Body of pancreas (tissue), 4 donors: ENCODE results near the gene DNAJB6. TPM values are rescaled to one million over a fixed set of nuclear protein-coding genes. Genes with fewer than 3 reads are reported as not detected.
A peak's percentile ranks its signal among the peaks of the same experiment; 100 is the strongest.

Experiments used
- ATAC-seq: fragments of 150-250 bp; one replicate; pipeline ENCODE4 v1.9.1; 2016
- DNase-seq, 4 donors: peaks; one replicate each; pipeline ENCODE4 v3.0.0-alpha.2; 2019
- H3K27ac ChIP-seq, 4 donors: fragments of 200-600 bp; sonication (generic); 1 replicate in 3 of 4; 2 replicates in 1 of 4; pipeline versions ENCODE4 v1.5.1 to v1.6.1; 2016 to 2019; ENCODE audit warnings: mild to moderate bottlenecking in 1 of 4, mixed read lengths in 1 of 4, moderate library complexity in 1 of 4
- H3K27me3 ChIP-seq, 2 donors: fragments of 200-600 bp; sonication (generic); one replicate each; pipeline ENCODE4 v1.6.0; 2016; ENCODE audit warnings: mild to moderate bottlenecking in 1 of 2
- H3K36me3 ChIP-seq, 2 donors: fragments of 200-600 bp; sonication (generic); replicated peaks in 1 of 2; 2 replicates each; pipeline ENCODE4 v1.5.1; 2016; ENCODE audit warnings: low read depth in 2 of 2; ENCODE audit not compliant: insufficient read depth in 1 of 2
- H3K4me1 ChIP-seq: fragments of 200-600 bp; sonication (generic); one replicate; pipeline ENCODE4 v1.6.0; 2016
- H3K4me3 ChIP-seq, 2 donors: fragments of 200-600 bp; sonication (generic); 1 replicate in 1 of 2; 2 replicates in 1 of 2; pipeline ENCODE4 v1.5.1; 2016 to 2019
- H3K9me3 ChIP-seq, 3 donors: fragments of 200-600 bp; sonication (generic); 1 replicate in 2 of 3; 2 replicates in 1 of 3; pipeline ENCODE4 v1.5.1; 2016
- POLR2A ChIP-seq, 3 donors: fragments of 450-650 bp; IDR thresholded peaks; one replicate each; pipeline ENCODE4 v1.6.1; 2016; ENCODE audit warnings: antibody characterized with exemption in 3 of 3, mild to moderate bottlenecking in 2 of 3
- WGBS, 2 donors: methylation state at CpG; one replicate each; pipeline ENCODE4 v1.1.5; 2017; 5-methylcytosine and 5-hydroxymethylcytosine counted together
- intact Hi-C: fragments of 100-400 bp; cut with DNase I; formaldehyde crosslinking; loops from one replicate; pipeline ENCODE4 v1.15.1; 2023
- total RNA-seq, 2 donors: library from RNA; depleted of rRNA; stranded (reverse); fragments of >200 nt; gene quantifications; one replicate each; pipeline ENCODE4 v1.1.0, GENCODE V29; 2016
- TF ChIP-seq, protein P1 (sequence below), 7 experiments: fragments of 450-650 bp in 4 of 7; fragments of 200-600 bp in 3 of 7; sonication (generic) in 3 of 7; IDR thresholded peaks; one replicate each; pipeline ENCODE4 v1.5.1; 2016 to 2019; ENCODE audit warnings: antibody characterized with exemption in 7 of 7

Gene DNAJB6
- total RNA-seq, 2 donors from 2014 or later, result 26.5 to 32.0 TPM

DNA sequence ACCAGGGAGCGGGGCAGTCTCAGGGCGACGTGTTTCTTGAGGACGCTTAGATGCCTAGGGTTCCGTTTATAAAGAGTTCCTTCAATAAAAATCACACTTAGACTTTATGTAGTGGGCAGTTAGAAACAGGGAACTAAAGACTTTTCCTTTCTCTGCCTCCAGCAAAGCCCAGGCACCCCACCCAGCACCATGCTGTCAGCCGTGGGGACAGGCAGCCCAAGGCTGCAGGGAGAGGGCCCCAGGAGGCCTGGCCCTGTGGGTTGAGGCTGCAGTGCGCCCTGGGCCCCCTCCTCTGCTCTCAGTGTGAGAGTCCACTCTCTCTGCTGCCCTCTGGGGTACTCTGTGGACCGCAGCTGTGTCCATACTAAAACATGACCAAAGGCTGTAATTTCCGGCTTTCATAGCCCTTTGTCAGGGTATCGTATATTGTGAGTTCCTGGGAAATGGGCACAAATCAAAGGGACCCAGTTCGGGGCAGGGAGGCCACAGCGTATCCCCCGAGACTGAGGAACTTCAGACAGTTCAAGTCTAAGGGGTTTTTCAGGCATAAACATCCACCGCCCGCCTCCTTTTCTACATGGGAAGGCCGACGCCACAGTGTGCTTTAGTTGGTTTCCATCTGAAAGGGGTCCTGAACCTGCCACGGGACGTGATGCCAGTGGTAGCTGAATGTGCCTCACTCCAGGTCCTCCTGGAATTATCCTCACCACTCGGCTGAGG lies 59.7 kb downstream of the DNAJB6 start:
- 92 to 95% methylated on average over 17 to 20 of the region's 20 CpGs for WGBS, 2 donors
- ATAC-seq (no peak), DNase-seq (no peak)
- H3K27me3 ChIP-seq, result no peaks in the 10 kb centered on the region
- H3K36me3 ChIP-seq, result peaks cover 0 to 3% of the 10 kb centered on the region in 2 donors
- H3K4me3 ChIP-seq, result no peak overlapping the region
- H3K9me3 ChIP-seq, result no peaks in the 10 kb centered on the region
- H3K27ac ChIP-seq, result no peak overlapping the region
- no peak for TF ChIP-seq POLR2A (IDR thresholded peaks at IDR 0.05)
- TF ChIP-seq, protein P1, sequence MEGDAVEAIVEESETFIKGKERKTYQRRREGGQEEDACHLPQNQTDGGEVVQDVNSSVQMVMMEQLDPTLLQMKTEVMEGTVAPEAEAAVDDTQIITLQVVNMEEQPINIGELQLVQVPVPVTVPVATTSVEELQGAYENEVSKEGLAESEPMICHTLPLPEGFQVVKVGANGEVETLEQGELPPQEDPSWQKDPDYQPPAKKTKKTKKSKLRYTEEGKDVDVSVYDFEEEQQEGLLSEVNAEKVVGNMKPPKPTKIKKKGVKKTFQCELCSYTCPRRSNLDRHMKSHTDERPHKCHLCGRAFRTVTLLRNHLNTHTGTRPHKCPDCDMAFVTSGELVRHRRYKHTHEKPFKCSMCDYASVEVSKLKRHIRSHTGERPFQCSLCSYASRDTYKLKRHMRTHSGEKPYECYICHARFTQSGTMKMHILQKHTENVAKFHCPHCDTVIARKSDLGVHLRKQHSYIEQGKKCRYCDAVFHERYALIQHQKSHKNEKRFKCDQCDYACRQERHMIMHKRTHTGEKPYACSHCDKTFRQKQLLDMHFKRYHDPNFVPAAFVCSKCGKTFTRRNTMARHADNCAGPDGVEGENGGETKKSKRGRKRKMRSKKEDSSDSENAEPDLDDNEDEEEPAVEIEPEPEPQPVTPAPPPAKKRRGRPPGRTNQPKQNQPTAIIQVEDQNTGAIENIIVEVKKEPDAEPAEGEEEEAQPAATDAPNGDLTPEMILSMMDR (IDR thresholded peaks at IDR 0.05), result no peak
- H3K4me1 ChIP-seq, result peaks cover 12% of the 10 kb centered on the region
- intact Hi-C loops, result no loop called here

DNA sequence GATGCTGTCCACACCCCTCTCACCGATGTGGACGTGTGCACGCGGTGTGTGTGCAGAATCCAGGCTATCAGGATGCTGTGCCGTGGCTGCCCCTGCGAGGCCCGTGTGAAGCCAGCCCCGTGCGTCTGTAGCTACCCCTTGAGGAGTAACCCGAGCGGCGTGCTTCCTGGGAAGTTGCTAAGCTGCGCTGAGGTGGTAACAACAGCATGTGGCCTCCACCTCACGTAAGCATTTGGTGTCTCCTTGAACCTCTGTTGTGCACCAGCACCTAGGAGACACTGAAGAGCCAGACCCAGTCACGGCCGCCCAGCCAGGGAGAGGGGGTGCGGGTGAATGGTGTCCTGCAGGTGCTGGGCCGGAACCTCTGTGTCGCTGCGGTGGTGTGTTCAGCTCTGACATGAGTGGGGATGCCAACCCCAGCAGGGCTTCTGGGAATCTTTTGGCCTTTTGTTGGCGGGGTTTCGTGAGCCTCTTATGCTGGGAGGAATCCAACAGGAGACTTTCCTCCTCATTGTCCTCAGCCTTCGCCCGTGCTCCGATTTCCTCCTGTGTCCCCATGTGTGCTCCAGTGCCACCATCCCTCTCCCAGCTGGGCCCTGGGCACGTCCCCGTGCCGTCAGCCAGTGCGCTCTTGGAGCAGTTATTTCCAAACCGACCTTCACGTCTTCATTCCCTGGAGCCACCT lies 60.4 kb downstream of the DNAJB6 start:
- DNase-seq, result peak in 3 of 4 donors; percentile 46 to 55 (median 55)
- no peak overlapping the region for H3K4me3 ChIP-seq
- peaks cover 12% of the 10 kb centered on the region for H3K4me1 ChIP-seq
- H3K36me3 ChIP-seq, result peaks cover 0 to 2% of the 10 kb centered on the region in 2 donors
- intact Hi-C loops, result no loop called here
- H3K27me3 ChIP-seq, result no peaks in the 10 kb centered on the region
- peak; percentile 24 for ATAC-seq
- 95 to 96% methylated on average over 28 to 30 of the region's 31 CpGs for WGBS, 2 donors
- H3K27ac ChIP-seq, result peak overlapping the region in 2 of 4 donors; percentile 63 to 71
- TF ChIP-seq POLR2A (IDR thresholded peaks at IDR 0.05), result no peak
- TF ChIP-seq, protein P1 (IDR thresholded peaks at IDR 0.05), result no peak
- no peaks in the 10 kb centered on the region for H3K9me3 ChIP-seq

DNA sequence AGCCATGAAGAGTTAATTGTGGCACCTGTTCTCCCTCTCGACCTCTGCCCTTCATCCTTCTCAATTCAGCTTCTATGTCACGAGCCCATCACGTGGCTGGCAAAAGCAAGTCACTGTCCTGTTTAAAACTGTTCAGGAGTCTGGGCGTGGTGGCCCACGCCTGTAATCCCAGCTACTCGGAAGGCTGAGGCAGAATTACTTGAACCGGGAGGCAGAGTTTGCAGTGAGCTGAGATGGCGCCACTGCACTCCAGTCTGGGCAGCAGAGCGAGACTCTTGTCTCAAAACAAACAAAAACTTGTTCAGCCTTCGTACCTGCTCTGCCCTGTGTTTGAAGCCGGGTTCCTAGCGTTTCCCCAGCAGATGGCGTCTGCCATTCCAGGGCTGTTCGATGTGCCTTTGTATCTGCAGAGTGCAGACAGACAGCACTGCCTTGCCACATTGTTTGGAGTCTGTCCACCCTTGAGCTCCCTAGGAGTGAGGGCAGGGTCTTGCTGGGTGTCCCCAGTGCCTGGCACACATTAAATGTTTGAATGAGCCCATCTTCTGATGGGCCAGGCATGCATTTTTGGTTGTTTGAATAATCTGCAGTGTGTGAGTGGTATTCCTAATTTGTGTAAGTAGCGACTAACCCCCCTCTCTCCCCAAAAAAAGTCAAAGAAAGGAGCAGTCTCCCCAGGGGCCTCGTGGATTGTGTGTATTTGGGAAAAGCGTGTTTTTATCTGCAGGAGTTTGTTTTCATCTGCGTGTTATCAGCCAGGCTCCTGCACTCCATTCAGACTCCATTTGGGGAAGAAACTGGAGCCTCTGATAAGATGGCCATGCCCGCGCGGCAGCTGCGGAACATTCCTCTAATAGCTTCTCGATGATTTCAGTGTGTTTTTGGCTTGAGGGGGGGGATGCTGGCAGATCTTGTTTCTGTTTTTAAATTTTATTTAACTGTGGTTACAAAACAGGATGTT lies 61.2 kb downstream of the DNAJB6 start:
- no peaks in the 10 kb centered on the region for H3K27me3 ChIP-seq
- peak overlapping the region in 3 of 4 donors; percentile 14 to 71 (median 63) for H3K27ac ChIP-seq
- no peak overlapping the region for H3K4me3 ChIP-seq
- WGBS, 2 donors, result 52% methylated on average over 20 to 23 of the region's 23 CpGs
- H3K36me3 ChIP-seq, result peaks cover 0 to 2% of the 10 kb centered on the region in 2 donors
- no peak for TF ChIP-seq POLR2A (IDR thresholded peaks at IDR 0.05)
- TF ChIP-seq, protein P1 (IDR thresholded peaks at IDR 0.05), result peak in 2 of 7 experiments; percentile 12
- intact Hi-C loops, result no loop called here
- H3K9me3 ChIP-seq, result no peaks in the 10 kb centered on the region
- ATAC-seq (peak; percentile 57), DNase-seq (peak in 3 of 4 donors; percentile 31 to 32 (median 31))
- H3K4me1 ChIP-seq, result peaks cover 12% of the 10 kb centered on the region

DNA sequence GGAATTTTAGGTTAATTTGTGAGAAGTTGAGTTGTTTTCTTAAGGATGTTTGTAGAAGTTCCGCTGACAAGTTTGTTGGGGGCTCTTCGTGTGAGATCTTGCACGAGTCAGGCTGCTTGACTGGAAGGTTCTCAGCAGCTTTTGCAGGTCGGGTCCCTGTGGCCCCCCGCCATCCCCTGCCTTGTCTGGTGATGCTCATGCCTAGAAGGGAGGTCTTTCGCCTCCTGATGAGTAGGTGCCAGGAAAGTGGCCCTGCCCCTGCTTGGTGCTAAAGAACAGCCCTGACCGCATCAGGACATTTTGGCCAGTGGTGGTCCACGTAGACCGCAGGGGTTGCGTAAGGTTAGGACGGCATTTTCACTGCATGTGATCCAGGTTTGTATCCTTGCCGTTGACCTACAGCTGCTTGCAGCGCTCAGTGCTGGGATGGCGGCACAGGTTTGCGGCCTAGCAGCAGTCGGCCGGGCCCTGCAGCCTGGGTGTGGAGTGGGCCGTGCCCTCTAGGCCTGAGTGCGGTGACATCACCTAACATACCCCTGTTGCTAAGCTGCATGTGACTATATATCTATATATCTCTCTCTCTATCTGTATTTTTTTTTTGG lies 62.4 kb downstream of the DNAJB6 start:
- no peak for DNase-seq
- TF ChIP-seq POLR2A (IDR thresholded peaks at IDR 0.05), result no peak
- TF ChIP-seq, protein P1 (IDR thresholded peaks at IDR 0.05), result no peak
- 91 to 97% methylated on average over 14 to 18 of the region's 19 CpGs for WGBS, 2 donors
- no peak for ATAC-seq
- intact Hi-C loops, result no loop called here
- H3K36me3 ChIP-seq, result peaks cover 0 to 2% of the 10 kb centered on the region in 2 donors
- peak overlapping the region in 3 of 4 donors; percentile 14 to 71 (median 63) for H3K27ac ChIP-seq
- H3K4me3 ChIP-seq, result no peak overlapping the region
- no peaks in the 10 kb centered on the region for H3K9me3 ChIP-seq
- H3K4me1 ChIP-seq, result peaks cover 12% of the 10 kb centered on the region
- no peaks in the 10 kb centered on the region for H3K27me3 ChIP-seq
